ENCODE data around the gene ZNF888.
"Not testable (repeated sequence)": the region's sequence is repeated elsewhere in the genome, so short reads cannot be mapped to it uniquely, and the experiment has no call there.

The ZNF888 gene

GRCh38 chr19:52880895-52881389, 42.3 kb downstream of the ZNF888 start:
- DNase-seq (ENCODE audit: low read depth in 1 of 2, low spot score in 1 of 2), result no peak
- no peak overlapping the region for H3K4me3 ChIP-seq (replicated peaks; ENCODE audit: insufficient read depth, low read length)
- TF ChIP-seq SPI1 (IDR thresholded peaks at IDR 0.05; ENCODE audit: borderline replicate concordance, low read depth) (no peak), GABPA (IDR thresholded peaks at IDR 0.05; ENCODE audit: low read depth) (no peak), POLR2AphosphoS5 (IDR thresholded peaks at IDR 0.05; ENCODE audit: low read depth) (no peak)
- TF ChIP-seq, protein P1, sequence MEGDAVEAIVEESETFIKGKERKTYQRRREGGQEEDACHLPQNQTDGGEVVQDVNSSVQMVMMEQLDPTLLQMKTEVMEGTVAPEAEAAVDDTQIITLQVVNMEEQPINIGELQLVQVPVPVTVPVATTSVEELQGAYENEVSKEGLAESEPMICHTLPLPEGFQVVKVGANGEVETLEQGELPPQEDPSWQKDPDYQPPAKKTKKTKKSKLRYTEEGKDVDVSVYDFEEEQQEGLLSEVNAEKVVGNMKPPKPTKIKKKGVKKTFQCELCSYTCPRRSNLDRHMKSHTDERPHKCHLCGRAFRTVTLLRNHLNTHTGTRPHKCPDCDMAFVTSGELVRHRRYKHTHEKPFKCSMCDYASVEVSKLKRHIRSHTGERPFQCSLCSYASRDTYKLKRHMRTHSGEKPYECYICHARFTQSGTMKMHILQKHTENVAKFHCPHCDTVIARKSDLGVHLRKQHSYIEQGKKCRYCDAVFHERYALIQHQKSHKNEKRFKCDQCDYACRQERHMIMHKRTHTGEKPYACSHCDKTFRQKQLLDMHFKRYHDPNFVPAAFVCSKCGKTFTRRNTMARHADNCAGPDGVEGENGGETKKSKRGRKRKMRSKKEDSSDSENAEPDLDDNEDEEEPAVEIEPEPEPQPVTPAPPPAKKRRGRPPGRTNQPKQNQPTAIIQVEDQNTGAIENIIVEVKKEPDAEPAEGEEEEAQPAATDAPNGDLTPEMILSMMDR (IDR thresholded peaks at IDR 0.05; ENCODE audit: insufficient read depth, low read length), result no peak
- TF ChIP-seq, protein P2, sequence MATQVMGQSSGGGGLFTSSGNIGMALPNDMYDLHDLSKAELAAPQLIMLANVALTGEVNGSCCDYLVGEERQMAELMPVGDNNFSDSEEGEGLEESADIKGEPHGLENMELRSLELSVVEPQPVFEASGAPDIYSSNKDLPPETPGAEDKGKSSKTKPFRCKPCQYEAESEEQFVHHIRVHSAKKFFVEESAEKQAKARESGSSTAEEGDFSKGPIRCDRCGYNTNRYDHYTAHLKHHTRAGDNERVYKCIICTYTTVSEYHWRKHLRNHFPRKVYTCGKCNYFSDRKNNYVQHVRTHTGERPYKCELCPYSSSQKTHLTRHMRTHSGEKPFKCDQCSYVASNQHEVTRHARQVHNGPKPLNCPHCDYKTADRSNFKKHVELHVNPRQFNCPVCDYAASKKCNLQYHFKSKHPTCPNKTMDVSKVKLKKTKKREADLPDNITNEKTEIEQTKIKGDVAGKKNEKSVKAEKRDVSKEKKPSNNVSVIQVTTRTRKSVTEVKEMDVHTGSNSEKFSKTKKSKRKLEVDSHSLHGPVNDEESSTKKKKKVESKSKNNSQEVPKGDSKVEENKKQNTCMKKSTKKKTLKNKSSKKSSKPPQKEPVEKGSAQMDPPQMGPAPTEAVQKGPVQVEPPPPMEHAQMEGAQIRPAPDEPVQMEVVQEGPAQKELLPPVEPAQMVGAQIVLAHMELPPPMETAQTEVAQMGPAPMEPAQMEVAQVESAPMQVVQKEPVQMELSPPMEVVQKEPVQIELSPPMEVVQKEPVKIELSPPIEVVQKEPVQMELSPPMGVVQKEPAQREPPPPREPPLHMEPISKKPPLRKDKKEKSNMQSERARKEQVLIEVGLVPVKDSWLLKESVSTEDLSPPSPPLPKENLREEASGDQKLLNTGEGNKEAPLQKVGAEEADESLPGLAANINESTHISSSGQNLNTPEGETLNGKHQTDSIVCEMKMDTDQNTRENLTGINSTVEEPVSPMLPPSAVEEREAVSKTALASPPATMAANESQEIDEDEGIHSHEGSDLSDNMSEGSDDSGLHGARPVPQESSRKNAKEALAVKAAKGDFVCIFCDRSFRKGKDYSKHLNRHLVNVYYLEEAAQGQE (IDR thresholded peaks at IDR 0.05; ENCODE audit: insufficient replicate concordance, low read depth), result no peak
- H3K27ac ChIP-seq (replicated peaks), result no peak overlapping the region
- H3K27me3 ChIP-seq (ENCODE audit: insufficient read depth, poor library complexity, severe bottlenecking), result no peaks in the 10 kb centered on the region

- H3K27ac ChIP-seq (replicated peaks); H3K4me3 ChIP-seq (replicated peaks; ENCODE audit: insufficient read depth, low read length): not testable (repeated sequence)
Measured at GRCh38 chr19:52872996-52873395, 50.2 kb downstream of the ZNF888 start.

DNA sequence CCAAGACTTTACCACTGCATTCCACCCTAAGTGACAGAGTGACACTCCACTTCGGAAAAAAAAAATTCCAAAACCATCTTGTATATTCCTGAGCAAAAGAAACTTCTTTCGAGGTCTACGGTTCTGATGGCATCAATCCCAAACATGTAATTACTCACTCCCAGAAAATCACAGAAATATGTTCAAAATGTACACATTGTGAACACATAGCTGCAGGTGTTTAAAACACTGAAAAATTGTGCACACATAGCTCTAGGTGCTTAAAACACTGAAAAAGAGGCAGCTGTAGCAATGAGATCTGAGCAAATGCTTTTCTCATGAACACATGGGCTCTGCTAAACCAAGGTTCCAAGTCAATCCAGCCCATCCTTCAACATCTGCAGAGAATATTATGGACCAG, 51.8 kb downstream of the ZNF888 start:
- H3K27ac ChIP-seq (replicated peaks), result no peak overlapping the region
- H3K4me3 ChIP-seq (replicated peaks; ENCODE audit: insufficient read depth, low read length), result no peak overlapping the region
- no peaks in the 10 kb centered on the region for H3K27me3 ChIP-seq (ENCODE audit: insufficient read depth, poor library complexity, severe bottlenecking)
- DNase-seq (ENCODE audit: low read depth in 1 of 2, low spot score in 1 of 2), result no peak
- TF ChIP-seq, protein P2 (IDR thresholded peaks at IDR 0.05; ENCODE audit: insufficient replicate concordance, low read depth), result no peak
- TF ChIP-seq, protein P1 (IDR thresholded peaks at IDR 0.05; ENCODE audit: insufficient read depth, low read length), result no peak
- TF ChIP-seq GABPA (IDR thresholded peaks at IDR 0.05; ENCODE audit: low read depth) (no peak), SPI1 (IDR thresholded peaks at IDR 0.05; ENCODE audit: borderline replicate concordance, low read depth) (no peak), POLR2AphosphoS5 (IDR thresholded peaks at IDR 0.05; ENCODE audit: low read depth) (no peak)

More at GRCh38 chr19:52872996-52873395, 50.2 kb downstream of the ZNF888 start:
- DNase-seq (ENCODE audit: low read depth in 1 of 2, low spot score in 1 of 2); H3K27me3 ChIP-seq (ENCODE audit: insufficient read depth, poor library complexity, severe bottlenecking): not testable (repeated sequence)

GRCh38 chr19:52868031-52868430, 55.2 kb downstream of the ZNF888 start:
- not testable (repeated sequence) for DNase-seq (ENCODE audit: low read depth in 1 of 2, low spot score in 1 of 2); H3K4me3 ChIP-seq (replicated peaks; ENCODE audit: insufficient read depth, low read length); H3K27ac ChIP-seq (replicated peaks); H3K27me3 ChIP-seq (ENCODE audit: insufficient read depth, poor library complexity, severe bottlenecking)

All from HL-60 (cell line).